ENCODE results near the gene SCAPER.

DNA sequence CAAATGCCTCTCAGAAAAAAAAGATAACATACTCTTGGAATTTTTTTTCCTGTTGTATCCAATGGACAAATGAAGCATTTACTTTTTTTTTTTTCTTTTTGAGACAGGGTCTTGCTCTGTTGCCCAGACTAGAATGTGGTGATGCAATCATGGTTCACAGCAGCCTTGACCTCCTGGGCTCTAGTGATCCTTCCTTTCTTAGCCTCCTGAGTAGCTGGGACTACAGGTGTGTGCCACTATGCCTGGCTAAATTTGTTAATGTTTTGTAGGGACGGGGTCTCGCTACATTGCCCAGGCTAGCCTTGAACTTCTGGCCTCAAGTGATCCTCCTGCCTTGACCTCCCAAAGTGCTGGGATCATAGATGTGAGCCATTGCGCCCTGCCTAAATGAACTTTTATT lies 401.3 kb downstream of the SCAPER start:
- TF ChIP-seq, protein P1, sequence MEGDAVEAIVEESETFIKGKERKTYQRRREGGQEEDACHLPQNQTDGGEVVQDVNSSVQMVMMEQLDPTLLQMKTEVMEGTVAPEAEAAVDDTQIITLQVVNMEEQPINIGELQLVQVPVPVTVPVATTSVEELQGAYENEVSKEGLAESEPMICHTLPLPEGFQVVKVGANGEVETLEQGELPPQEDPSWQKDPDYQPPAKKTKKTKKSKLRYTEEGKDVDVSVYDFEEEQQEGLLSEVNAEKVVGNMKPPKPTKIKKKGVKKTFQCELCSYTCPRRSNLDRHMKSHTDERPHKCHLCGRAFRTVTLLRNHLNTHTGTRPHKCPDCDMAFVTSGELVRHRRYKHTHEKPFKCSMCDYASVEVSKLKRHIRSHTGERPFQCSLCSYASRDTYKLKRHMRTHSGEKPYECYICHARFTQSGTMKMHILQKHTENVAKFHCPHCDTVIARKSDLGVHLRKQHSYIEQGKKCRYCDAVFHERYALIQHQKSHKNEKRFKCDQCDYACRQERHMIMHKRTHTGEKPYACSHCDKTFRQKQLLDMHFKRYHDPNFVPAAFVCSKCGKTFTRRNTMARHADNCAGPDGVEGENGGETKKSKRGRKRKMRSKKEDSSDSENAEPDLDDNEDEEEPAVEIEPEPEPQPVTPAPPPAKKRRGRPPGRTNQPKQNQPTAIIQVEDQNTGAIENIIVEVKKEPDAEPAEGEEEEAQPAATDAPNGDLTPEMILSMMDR (IDR thresholded peaks at IDR 0.05 in 8 of 11, conservative IDR thresholded peaks at IDR 0.05 in 3 of 11), result no peak
- TF ChIP-seq POLR2A (IDR thresholded peaks at IDR 0.05) (no peak), POLR2AphosphoS5 (IDR thresholded peaks at IDR 0.05) (no peak)
